ENCODE results near the gene BOC. TPM values are rescaled to one million over a fixed set of nuclear protein-coding genes. Genes with fewer than 3 reads are reported as not detected.

Gene BOC
- polyA plus RNA-seq, 2 donors = 26.6 to 29.6 TPM

- Histone ChIP-seq H3K36me3 (ENCODE audit: control insufficient read depth in 2 of 2, insufficient read depth in 2 of 2, low read length in 1 of 2) (peaks cover 0 to 40% of the 10 kb centered on the region in 2 donors), H3K27ac (ENCODE audit: low read depth in 2 of 2, low read length in 1 of 2) (peak overlapping the region; percentile 73 to 79), H3K27me3 (ENCODE audit: control insufficient read depth in 1 of 2, insufficient read depth in 2 of 2, low read length in 2 of 2) (no peaks in the 10 kb centered on the region), H3K4me3 (ENCODE audit: low read depth in 1 of 2, low read length in 2 of 2) (no peak overlapping the region), H3K4me1 (ENCODE audit: control insufficient read depth in 2 of 2, insufficient read depth in 2 of 2, low read length in 1 of 2) (peaks cover 0 to 6% of the 10 kb centered on the region in 2 donors), H3K9me3 (ENCODE audit: control insufficient read depth in 2 of 2, insufficient read depth in 1 of 2, low read depth in 1 of 2, low read length in 1 of 2) (no peaks in the 10 kb centered on the region)
- 60 to 63% methylated on average over 5 of the region's 5 CpGs for WGBS, 2 donors
Observed at GRCh38 chr3:113276751-113277080, 65.4 kb downstream of the BOC start.

- Histone ChIP-seq H3K9me3 (ENCODE audit: control insufficient read depth in 2 of 2, insufficient read depth in 1 of 2, low read depth in 1 of 2, low read length in 1 of 2) (no peaks in the 10 kb centered on the region), H3K27me3 (ENCODE audit: control insufficient read depth in 1 of 2, insufficient read depth in 2 of 2, low read length in 2 of 2) (no peaks in the 10 kb centered on the region), H3K27ac (ENCODE audit: low read depth in 2 of 2, low read length in 1 of 2) (no peak overlapping the region), H3K36me3 (ENCODE audit: control insufficient read depth in 2 of 2, insufficient read depth in 2 of 2, low read length in 1 of 2) (peaks cover 0 to 39% of the 10 kb centered on the region in 2 donors), H3K4me3 (ENCODE audit: low read depth in 1 of 2, low read length in 2 of 2) (no peak overlapping the region), H3K4me1 (ENCODE audit: control insufficient read depth in 2 of 2, insufficient read depth in 2 of 2, low read length in 1 of 2) (peaks cover 0 to 6% of the 10 kb centered on the region in 2 donors)
- 84 to 85% methylated on average over 4 of the region's 4 CpGs for WGBS, 2 donors
Observed at GRCh38 chr3:113277414-113277813, 66.1 kb downstream of the BOC start.

- Histone ChIP-seq H3K27ac (ENCODE audit: low read depth in 2 of 2, low read length in 1 of 2) (peak overlapping the region in 1 of 2 donors; percentile 22), H3K36me3 (ENCODE audit: control insufficient read depth in 2 of 2, insufficient read depth in 2 of 2, low read length in 1 of 2) (peaks cover 0 to 35% of the 10 kb centered on the region in 2 donors), H3K4me1 (ENCODE audit: control insufficient read depth in 2 of 2, insufficient read depth in 2 of 2, low read length in 1 of 2) (peaks cover 0 to 6% of the 10 kb centered on the region in 2 donors), H3K27me3 (ENCODE audit: control insufficient read depth in 1 of 2, insufficient read depth in 2 of 2, low read length in 2 of 2) (no peaks in the 10 kb centered on the region), H3K4me3 (ENCODE audit: low read depth in 1 of 2, low read length in 2 of 2) (no peak overlapping the region), H3K9me3 (ENCODE audit: control insufficient read depth in 2 of 2, insufficient read depth in 1 of 2, low read depth in 1 of 2, low read length in 1 of 2) (no peaks in the 10 kb centered on the region)
- 84 to 90% methylated on average over 17 of the region's 17 CpGs for WGBS, 2 donors
Observed at GRCh38 chr3:113277941-113278598, 66.7 kb downstream of the BOC start.

GRCh38 chr3:113278599-113278955 lies 67.2 kb downstream of the BOC start:
- Histone ChIP-seq H3K4me1 (ENCODE audit: control insufficient read depth in 2 of 2, insufficient read depth in 2 of 2, low read length in 1 of 2) (peaks cover 0 to 6% of the 10 kb centered on the region in 2 donors), H3K36me3 (ENCODE audit: control insufficient read depth in 2 of 2, insufficient read depth in 2 of 2, low read length in 1 of 2) (peaks cover 0 to 35% of the 10 kb centered on the region in 2 donors), H3K27me3 (ENCODE audit: control insufficient read depth in 1 of 2, insufficient read depth in 2 of 2, low read length in 2 of 2) (no peaks in the 10 kb centered on the region), H3K9me3 (ENCODE audit: control insufficient read depth in 2 of 2, insufficient read depth in 1 of 2, low read depth in 1 of 2, low read length in 1 of 2) (no peaks in the 10 kb centered on the region), H3K4me3 (ENCODE audit: low read depth in 1 of 2, low read length in 2 of 2) (no peak overlapping the region), H3K27ac (ENCODE audit: low read depth in 2 of 2, low read length in 1 of 2) (peak overlapping the region in 1 of 2 donors; percentile 22)
- WGBS, 2 donors = 89 to 90% methylated on average over 11 of the region's 11 CpGs

GRCh38 chr3:113279686-113280085 lies 68.3 kb downstream of the BOC start:
- no peaks in the 10 kb centered on the region for H3K9me3 ChIP-seq (ENCODE audit: control insufficient read depth in 2 of 2, insufficient read depth in 1 of 2, low read depth in 1 of 2, low read length in 1 of 2)
- peaks cover 9 to 29% of the 10 kb centered on the region in 2 donors for H3K36me3 ChIP-seq (ENCODE audit: control insufficient read depth in 2 of 2, insufficient read depth in 2 of 2, low read length in 1 of 2)
- 93 to 95% methylated on average over 17 of the region's 17 CpGs for WGBS, 2 donors
- no peaks in the 10 kb centered on the region for H3K27me3 ChIP-seq (ENCODE audit: control insufficient read depth in 1 of 2, insufficient read depth in 2 of 2, low read length in 2 of 2)
- no peak overlapping the region for H3K4me3 ChIP-seq (ENCODE audit: low read depth in 1 of 2, low read length in 2 of 2)
- peaks cover 0 to 10% of the 10 kb centered on the region in 2 donors for H3K4me1 ChIP-seq (ENCODE audit: control insufficient read depth in 2 of 2, insufficient read depth in 2 of 2, low read length in 1 of 2)
- H3K27ac ChIP-seq (ENCODE audit: low read depth in 2 of 2, low read length in 1 of 2) = no peak overlapping the region

GRCh38 chr3:113283306-113283705 lies 71.9 kb downstream of the BOC start:
- Histone ChIP-seq H3K36me3 (ENCODE audit: control insufficient read depth in 2 of 2, insufficient read depth in 2 of 2, low read length in 1 of 2) (peaks cover 9 to 23% of the 10 kb centered on the region in 2 donors), H3K27me3 (ENCODE audit: control insufficient read depth in 1 of 2, insufficient read depth in 2 of 2, low read length in 2 of 2) (no peaks in the 10 kb centered on the region), H3K4me3 (ENCODE audit: low read depth in 1 of 2, low read length in 2 of 2) (no peak overlapping the region), H3K4me1 (ENCODE audit: control insufficient read depth in 2 of 2, insufficient read depth in 2 of 2, low read length in 1 of 2) (peaks cover 2 to 6% of the 10 kb centered on the region in 2 donors), H3K27ac (ENCODE audit: low read depth in 2 of 2, low read length in 1 of 2) (no peak overlapping the region), H3K9me3 (ENCODE audit: control insufficient read depth in 2 of 2, insufficient read depth in 1 of 2, low read depth in 1 of 2, low read length in 1 of 2) (no peaks in the 10 kb centered on the region)
- 91 to 92% methylated on average over 12 of the region's 12 CpGs for WGBS, 2 donors

- Histone ChIP-seq H3K27me3 (ENCODE audit: control insufficient read depth in 1 of 2, insufficient read depth in 2 of 2, low read length in 2 of 2) (no peaks in the 10 kb centered on the region), H3K4me1 (ENCODE audit: control insufficient read depth in 2 of 2, insufficient read depth in 2 of 2, low read length in 1 of 2) (peaks cover 2 to 6% of the 10 kb centered on the region in 2 donors), H3K36me3 (ENCODE audit: control insufficient read depth in 2 of 2, insufficient read depth in 2 of 2, low read length in 1 of 2) (peaks cover 9 to 16% of the 10 kb centered on the region in 2 donors), H3K9me3 (ENCODE audit: control insufficient read depth in 2 of 2, insufficient read depth in 1 of 2, low read depth in 1 of 2, low read length in 1 of 2) (no peaks in the 10 kb centered on the region), H3K27ac (ENCODE audit: low read depth in 2 of 2, low read length in 1 of 2) (peak overlapping the region; percentile 28), H3K4me3 (ENCODE audit: low read depth in 1 of 2, low read length in 2 of 2) (no peak overlapping the region)
- 63 to 76% methylated on average over 12 of the region's 12 CpGs for WGBS, 2 donors
Observed at GRCh38 chr3:113284453-113285050, 73.2 kb downstream of the BOC start.

- H3K27ac ChIP-seq (ENCODE audit: low read depth in 2 of 2, low read length in 1 of 2) = peak overlapping the region; percentile 28 to 59
- peaks cover 9 to 13% of the 10 kb centered on the region in 2 donors for H3K36me3 ChIP-seq (ENCODE audit: control insufficient read depth in 2 of 2, insufficient read depth in 2 of 2, low read length in 1 of 2)
Observed at GRCh38 chr3:113285226-113285625, 73.9 kb downstream of the BOC start.

GRCh38 chr3:113285741-113286140 lies 74.4 kb downstream of the BOC start:
- 53 to 62% methylated on average over 3 of the region's 3 CpGs for WGBS, 2 donors
- peak overlapping the region; percentile 28 to 63 for H3K27ac ChIP-seq (ENCODE audit: low read depth in 2 of 2, low read length in 1 of 2)
- peaks cover 2 to 6% of the 10 kb centered on the region in 2 donors for H3K4me1 ChIP-seq (ENCODE audit: control insufficient read depth in 2 of 2, insufficient read depth in 2 of 2, low read length in 1 of 2)
- H3K9me3 ChIP-seq (ENCODE audit: control insufficient read depth in 2 of 2, insufficient read depth in 1 of 2, low read depth in 1 of 2, low read length in 1 of 2) = no peaks in the 10 kb centered on the region
- peaks cover 9 to 13% of the 10 kb centered on the region in 2 donors for H3K36me3 ChIP-seq (ENCODE audit: control insufficient read depth in 2 of 2, insufficient read depth in 2 of 2, low read length in 1 of 2)
- no peaks in the 10 kb centered on the region for H3K27me3 ChIP-seq (ENCODE audit: control insufficient read depth in 1 of 2, insufficient read depth in 2 of 2, low read length in 2 of 2)
- no peak overlapping the region for H3K4me3 ChIP-seq (ENCODE audit: low read depth in 1 of 2, low read length in 2 of 2)

More at GRCh38 chr3:113285226-113285625, 73.9 kb downstream of the BOC start:
- no peaks in the 10 kb centered on the region for H3K27me3 ChIP-seq (ENCODE audit: control insufficient read depth in 1 of 2, insufficient read depth in 2 of 2, low read length in 2 of 2)
- H3K4me3 ChIP-seq (ENCODE audit: low read depth in 1 of 2, low read length in 2 of 2) = no peak overlapping the region
- H3K4me1 ChIP-seq (ENCODE audit: control insufficient read depth in 2 of 2, insufficient read depth in 2 of 2, low read length in 1 of 2) = peaks cover 2 to 6% of the 10 kb centered on the region in 2 donors
- no peaks in the 10 kb centered on the region for H3K9me3 ChIP-seq (ENCODE audit: control insufficient read depth in 2 of 2, insufficient read depth in 1 of 2, low read depth in 1 of 2, low read length in 1 of 2)
- WGBS, 2 donors = 64 to 77% methylated on average over 8 of the region's 8 CpGs

- H3K27ac ChIP-seq (ENCODE audit: low read depth in 2 of 2, low read length in 1 of 2) = peak overlapping the region; percentile 28 to 63
- 60 to 61% methylated on average over 6 of the region's 6 CpGs for WGBS, 2 donors
- peaks cover 9 to 11% of the 10 kb centered on the region in 2 donors for H3K36me3 ChIP-seq (ENCODE audit: control insufficient read depth in 2 of 2, insufficient read depth in 2 of 2, low read length in 1 of 2)
- H3K4me1 ChIP-seq (ENCODE audit: control insufficient read depth in 2 of 2, insufficient read depth in 2 of 2, low read length in 1 of 2) = peaks cover 2 to 6% of the 10 kb centered on the region in 2 donors
- no peaks in the 10 kb centered on the region for H3K9me3 ChIP-seq (ENCODE audit: control insufficient read depth in 2 of 2, insufficient read depth in 1 of 2, low read depth in 1 of 2, low read length in 1 of 2)
- H3K27me3 ChIP-seq (ENCODE audit: control insufficient read depth in 1 of 2, insufficient read depth in 2 of 2, low read length in 2 of 2) = no peaks in the 10 kb centered on the region
- no peak overlapping the region for H3K4me3 ChIP-seq (ENCODE audit: low read depth in 1 of 2, low read length in 2 of 2)
Observed at GRCh38 chr3:113286524-113286923, 75.2 kb downstream of the BOC start.

All from esophagus (tissue), 2 donors.